A549 treated with dexamethasone at 1 μM for 4 hours (cell line): ENCODE data around the gene RNF13. TPM values are rescaled to one million over a fixed set of nuclear protein-coding genes. Genes with fewer than 3 reads are reported as not detected.

ENCODE experiments used
- total RNA-seq: library from RNA; stranded (reverse); fragments of 200-300 nt; extraction: Qiagen RNA extraction; gene quantifications from 5 replicates; pipeline ENCODE4 v1.2.3, GENCODE V29; 2022

RNF13 gene, protein sequence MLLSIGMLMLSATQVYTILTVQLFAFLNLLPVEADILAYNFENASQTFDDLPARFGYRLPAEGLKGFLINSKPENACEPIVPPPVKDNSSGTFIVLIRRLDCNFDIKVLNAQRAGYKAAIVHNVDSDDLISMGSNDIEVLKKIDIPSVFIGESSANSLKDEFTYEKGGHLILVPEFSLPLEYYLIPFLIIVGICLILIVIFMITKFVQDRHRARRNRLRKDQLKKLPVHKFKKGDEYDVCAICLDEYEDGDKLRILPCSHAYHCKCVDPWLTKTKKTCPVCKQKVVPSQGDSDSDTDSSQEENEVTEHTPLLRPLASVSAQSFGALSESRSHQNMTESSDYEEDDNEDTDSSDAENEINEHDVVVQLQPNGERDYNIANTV
- total RNA-seq = 34.3 to 48.9 TPM (median 38.8 TPM) in 5 replicates

DNA sequence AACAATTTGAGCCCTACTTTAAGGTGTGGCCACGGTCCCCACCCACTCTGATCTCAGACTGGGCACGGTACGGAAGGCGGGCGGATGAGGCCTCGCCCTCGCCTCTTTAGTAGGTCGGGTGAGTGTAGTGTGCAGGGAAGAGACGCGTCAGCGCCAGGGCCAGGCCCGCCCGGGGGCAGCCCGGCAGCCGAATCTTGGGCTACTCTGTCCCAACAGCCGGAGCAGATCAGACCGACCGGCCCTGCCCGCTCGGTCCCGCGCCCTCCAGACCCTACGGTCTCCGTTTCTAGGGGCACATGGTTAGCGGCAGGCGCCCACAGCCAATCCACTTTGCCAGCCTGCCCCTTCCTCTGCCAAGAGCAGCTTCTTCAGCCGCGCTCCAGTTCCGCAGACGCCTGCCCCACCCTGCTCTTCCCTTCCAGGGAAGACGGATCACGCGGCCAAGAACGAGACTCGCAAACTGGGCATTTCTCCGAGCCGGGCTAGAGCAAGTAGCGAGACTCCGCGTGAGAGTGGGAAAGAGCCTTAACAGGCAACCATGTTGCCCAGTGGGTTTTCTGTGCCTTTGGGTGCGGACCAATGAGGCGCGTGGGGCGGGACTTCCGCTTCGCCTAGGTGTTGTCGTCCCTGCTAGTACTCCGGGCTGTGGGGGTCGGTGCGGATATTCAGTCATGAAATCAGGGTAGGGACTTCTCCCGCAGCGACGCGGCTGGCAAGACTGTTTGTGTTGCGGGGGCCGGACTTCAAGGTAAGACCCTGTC is at the start of gene RNF13:
TSS of gene RNF13 (plus strand) at position 610 of the 761 bp plus-strand sequence. CDS start 32,812 bp downstream, outside the sequence.

DNA sequence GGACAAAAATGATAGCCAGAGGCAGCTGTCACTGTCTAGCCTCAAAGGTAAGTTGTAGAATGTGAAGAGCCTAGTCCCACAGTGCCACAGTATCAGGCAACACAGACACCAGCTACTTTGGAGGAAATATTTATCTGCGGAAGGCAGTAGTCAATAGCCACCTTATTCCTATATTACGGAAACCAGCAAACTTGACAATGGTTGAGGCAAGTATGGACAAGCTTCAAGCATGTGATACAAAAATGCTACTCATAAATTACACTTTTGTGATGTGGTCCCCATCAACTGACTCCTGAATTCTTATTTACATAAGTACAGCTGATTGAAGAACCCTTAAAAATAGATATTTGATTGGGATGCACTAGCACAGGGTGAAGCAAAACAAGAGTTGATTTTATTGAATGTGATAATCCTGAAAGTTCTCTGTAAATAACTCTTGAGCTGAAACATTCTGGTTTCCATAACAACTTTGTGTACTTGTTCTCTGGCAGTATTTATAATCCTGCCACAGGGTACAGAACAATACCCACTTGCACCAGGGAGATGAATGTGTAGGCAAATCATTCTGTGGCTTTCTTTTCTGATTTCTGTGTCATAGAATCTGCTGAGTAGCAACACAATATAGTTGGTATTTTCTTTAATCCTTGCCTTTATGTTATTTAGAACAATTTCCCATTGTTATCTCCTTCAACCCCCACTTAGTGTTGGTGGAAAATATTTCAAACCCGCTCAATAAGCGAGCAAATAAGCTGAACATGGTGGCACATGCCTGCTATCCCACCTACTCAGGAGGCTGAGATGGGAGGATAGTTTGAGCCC is 20.4 kb upstream of the RNF13 start, which contains the start of gene ANKUB1:
TSS of gene ANKUB1 (minus strand) at position 103 of the 819 bp plus-strand sequence. CDS start 188 bp downstream, outside the sequence.

DNA sequence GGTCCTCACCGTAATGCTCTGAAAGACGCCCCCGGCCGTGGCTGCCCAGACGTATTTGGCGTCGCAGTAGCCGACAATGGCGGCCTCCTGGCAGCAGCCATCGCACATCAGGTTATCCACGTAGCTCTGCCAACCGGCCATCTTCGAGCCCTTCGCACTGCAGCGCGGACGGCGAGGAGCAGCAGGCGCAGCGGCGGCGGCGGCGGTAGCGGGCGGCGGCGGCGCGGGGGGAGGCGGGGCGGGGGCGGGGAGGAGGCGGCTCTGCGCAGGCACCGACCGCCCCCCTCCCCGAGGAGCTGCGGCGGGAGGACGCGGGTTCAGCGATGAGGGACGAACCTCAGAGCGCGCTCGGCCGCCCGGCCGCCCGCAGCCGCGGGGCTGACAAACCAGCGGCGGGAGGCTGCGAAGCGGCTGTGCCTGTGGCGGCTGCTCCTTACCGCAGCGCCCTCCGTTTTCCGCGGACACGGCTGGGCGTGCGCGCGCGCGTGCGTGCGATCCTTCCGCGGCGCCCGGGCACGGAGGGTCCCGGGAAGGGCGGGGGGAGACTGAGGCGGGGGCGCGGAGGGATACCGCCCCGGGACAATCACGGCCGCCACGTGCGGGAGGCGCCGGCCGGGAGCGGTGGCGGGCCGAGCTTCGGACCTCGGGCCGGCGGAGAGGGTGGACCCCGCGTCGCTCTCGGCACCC is 157.8 kb downstream of the RNF13 start, which contains the start of gene PFN2:
TSS of gene PFN2 (minus strand) at position 180 of the 687 bp plus-strand sequence. CDS start at position 141, 39 bp downstream.

Other genes starting within 250 kb of the RNF13 start
- 160 to 212 TPM (median 173 TPM) in 5 replicates for gene WWTR1, start 155.2 kb upstream of the RNF13 start, total RNA-seq
- gene COMMD2, start 60.7 kb upstream of the RNF13 start, total RNA-seq = 30.5 to 36.1 TPM (median 34.4 TPM) in 5 replicates
- not detected in 5 replicates for gene ANKUB1, start 20.7 kb upstream of the RNF13 start, total RNA-seq
- gene PFN2, start 157.7 kb downstream of the RNF13 start, total RNA-seq = 151 to 178 TPM (median 168 TPM) in 5 replicates